ENCODE measurements around the gene CAMSAP1.

DNA sequence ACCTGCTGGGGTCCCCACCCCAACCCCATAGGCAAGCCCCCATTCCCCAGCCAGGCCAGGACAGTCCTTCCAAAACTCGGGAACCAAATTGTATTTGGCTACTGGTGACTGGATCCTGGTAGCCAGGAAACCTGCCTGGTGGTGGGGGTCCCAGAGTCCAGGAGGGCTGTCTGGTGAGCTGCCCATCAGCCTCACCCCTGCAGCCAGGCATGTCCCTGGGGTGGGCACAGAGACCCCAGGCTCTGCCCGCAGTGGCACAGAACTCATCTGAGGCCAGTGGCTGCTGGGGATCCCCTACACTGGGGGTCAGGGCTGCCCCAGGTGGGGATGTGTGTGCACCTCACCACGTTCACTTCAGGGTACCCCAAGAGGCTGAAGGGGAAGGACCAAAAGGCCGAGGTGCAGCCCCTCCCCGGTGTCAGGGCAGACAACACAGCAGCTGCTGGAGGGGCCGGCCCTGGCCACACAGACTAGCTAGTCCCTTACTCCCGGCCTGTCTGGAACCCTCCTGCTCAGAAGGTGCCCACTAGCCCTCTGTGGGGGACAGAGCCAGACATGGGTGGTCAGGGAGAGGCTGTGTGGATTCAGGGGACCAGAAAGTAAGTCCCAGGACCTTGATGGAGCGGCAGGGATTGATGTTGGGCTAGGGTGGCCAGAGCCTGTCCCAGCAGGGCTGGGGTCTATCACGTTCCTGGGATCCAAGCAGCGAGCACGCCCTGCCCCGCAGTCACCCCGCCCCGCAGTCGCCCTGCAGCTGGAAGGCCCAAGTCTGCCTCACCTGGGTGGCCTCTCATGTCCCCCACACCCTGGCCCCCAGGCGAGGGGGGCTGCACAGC is 113.9 kb downstream of the CAMSAP1 start:
- TF ChIP-seq POLR2AphosphoS5 (IDR thresholded peaks at IDR 0.05; ENCODE audit: low read depth, low read length) (no peak), POLR2A (IDR thresholded peaks at IDR 0.05; ENCODE audit: low read depth, low read length) (no peak), TAF1 (IDR thresholded peaks at IDR 0.05; ENCODE audit: borderline replicate concordance, low read depth, low read length) (no peak)
